HepG2 (cell line): Measurements from ENCODE around the gene MIPEP.

Experiments used
- FOXA1 ChIP-seq, 2 experiments: fragments of 450-650 bp in 1 of 2; sonication (generic) in 1 of 2; formaldehyde crosslinking in 1 of 2; IDR thresholded peaks; 2 replicates each; pipeline versions ENCODE4 v1.4.0 to v1.6.1; 2016 to 2020; ENCODE audit warnings: missing genetic modification reagents in 1 of 2
- ZFP82 ChIP-seq: sonication (generic); formaldehyde crosslinking; IDR thresholded peaks from 2 replicates; pipeline ENCODE4 v1.5.1; 2020; ENCODE audit warnings: mild to moderate bottlenecking, missing genetic modification reagents, borderline replicate concordance
- ZNF232 ChIP-seq: sonication (generic); formaldehyde crosslinking; IDR thresholded peaks from 2 replicates; pipeline ENCODE4 v1.4.0; 2020; ENCODE audit warnings: missing genetic modification reagents, borderline replicate concordance
- TF ChIP-seq, protein P1 (sequence below): sonication (generic); formaldehyde crosslinking; IDR thresholded peaks from 2 replicates; pipeline ENCODE4 v1.5.0; 2020; ENCODE audit warnings: mild to moderate bottlenecking, missing genetic modification reagents, moderate library complexity

DNA sequence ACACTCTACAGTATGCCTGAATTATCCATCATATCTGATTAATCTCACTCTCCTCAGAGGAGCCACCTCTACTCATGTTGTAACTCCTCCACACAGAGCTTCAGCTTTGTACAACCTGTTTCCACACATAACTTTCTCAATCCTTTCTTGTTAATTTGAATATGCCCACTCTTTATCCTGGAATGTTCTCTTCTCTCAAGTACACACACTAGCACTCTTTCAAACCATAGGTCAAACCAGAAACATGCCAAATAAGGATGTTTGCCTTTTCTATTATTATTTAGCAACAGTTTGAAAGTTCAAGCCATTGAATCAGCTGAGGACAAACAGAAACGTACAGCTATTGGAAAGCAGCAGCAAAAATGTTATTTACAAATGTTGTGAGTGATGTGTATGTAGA lies 110.3 kb downstream of the MIPEP start:
- TF ChIP-seq ZFP82 (CRISPR knock-in tag) (no peak), FOXA1 (IDR thresholded peaks at IDR 0.05) (no peak), FOXA1 (CRISPR knock-in tag; IDR thresholded peaks at IDR 0.05) (peak; percentile 56), ZNF232 (CRISPR knock-in tag) (no peak)
- TF ChIP-seq, protein P1, sequence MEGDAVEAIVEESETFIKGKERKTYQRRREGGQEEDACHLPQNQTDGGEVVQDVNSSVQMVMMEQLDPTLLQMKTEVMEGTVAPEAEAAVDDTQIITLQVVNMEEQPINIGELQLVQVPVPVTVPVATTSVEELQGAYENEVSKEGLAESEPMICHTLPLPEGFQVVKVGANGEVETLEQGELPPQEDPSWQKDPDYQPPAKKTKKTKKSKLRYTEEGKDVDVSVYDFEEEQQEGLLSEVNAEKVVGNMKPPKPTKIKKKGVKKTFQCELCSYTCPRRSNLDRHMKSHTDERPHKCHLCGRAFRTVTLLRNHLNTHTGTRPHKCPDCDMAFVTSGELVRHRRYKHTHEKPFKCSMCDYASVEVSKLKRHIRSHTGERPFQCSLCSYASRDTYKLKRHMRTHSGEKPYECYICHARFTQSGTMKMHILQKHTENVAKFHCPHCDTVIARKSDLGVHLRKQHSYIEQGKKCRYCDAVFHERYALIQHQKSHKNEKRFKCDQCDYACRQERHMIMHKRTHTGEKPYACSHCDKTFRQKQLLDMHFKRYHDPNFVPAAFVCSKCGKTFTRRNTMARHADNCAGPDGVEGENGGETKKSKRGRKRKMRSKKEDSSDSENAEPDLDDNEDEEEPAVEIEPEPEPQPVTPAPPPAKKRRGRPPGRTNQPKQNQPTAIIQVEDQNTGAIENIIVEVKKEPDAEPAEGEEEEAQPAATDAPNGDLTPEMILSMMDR = no peak
